IPS-NIHi7 (cell line): ENCODE results near the gene APOBEC3F.

Experiments
- DNase-seq: peaks from one replicate; pipeline ENCODE4 v3.0.0; 2012; ENCODE audit warnings: mixed read lengths; ENCODE audit errors: extremely low spot score

Gene APOBEC3F

GRCh38 chr22:39092111-39092862 is 51.6 kb downstream of the APOBEC3F start:
- DNase-seq: no peak

- no peak for DNase-seq
These were observed 54.2 kb downstream of the APOBEC3F start for GRCh38 chr22:39094717-39095389.

GRCh38 chr22:39095971-39096370 is 55.3 kb downstream of the APOBEC3F start:
- no peak for DNase-seq

- DNase-seq: no peak
These were observed 56.7 kb downstream of the APOBEC3F start, which contains the start of gene APOBEC3H for GRCh38 chr22:39097098-39098020. APOBEC3H (plus strand) TSS chr22:39097244; CDS start chr22:39100279, 3,035 bp downstream.

- DNase-seq: peak; percentile 59
These were observed 57.4 kb downstream of the APOBEC3F start for GRCh38 chr22:39098026-39098425.

GRCh38 chr22:39098576-39098975 is 57.9 kb downstream of the APOBEC3F start:
- no peak for DNase-seq

GRCh38 chr22:39101226-39101625 is 60.6 kb downstream of the APOBEC3F start:
- no peak for DNase-seq

- no peak for DNase-seq
These were observed 62.8 kb downstream of the APOBEC3F start for GRCh38 chr22:39103431-39103830.
